ENCODE results near the gene AUTS2. TPM values are rescaled to one million over a fixed set of nuclear protein-coding genes. Genes with fewer than 3 reads are reported as not detected.

AUTS2 gene
- total RNA-seq, 1 experiment from 2014 or later = 50.0 TPM

DNA sequence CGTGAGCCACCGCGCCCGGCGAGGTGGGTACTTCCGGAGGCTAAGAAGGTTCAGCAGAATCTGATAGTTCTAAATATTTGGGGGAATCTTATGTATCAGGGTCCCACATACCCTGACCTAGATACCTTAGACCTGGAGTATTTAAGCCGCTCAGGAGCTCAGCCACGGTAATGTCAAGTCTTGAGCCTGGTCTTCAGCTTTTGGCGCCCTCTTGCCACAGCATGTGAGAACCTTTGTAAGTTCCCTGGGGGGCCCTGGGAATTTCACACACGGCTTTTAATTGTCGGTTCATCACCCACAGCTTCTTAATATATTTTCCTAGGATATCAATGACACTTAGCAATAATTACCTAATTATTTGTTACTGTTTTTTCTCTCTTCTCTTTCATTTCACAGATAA, 1209.4 kb downstream of the AUTS2 start:
- Mint-ChIP-seq H3K27me3 (ENCODE audit: low read depth) (peaks cover 3% of the 10 kb centered on the region; the same call in 1 of the 2 replicates), H3K4me3 (no peak overlapping the region), H3K36me3 (no peaks in the 10 kb centered on the region), H3K4me1 (peaks cover 11% of the 10 kb centered on the region), H3K27ac (no peak overlapping the region), H3K9me3 (peaks cover 16% of the 10 kb centered on the region)
- ATAC-seq (peak; percentile 58), DNase-seq (ENCODE audit: low spot score) (peak; percentile 44)
- TF ChIP-seq EMX1 (CRISPR knock-in tag; IDR thresholded peaks at IDR 0.05) (no peak), TEAD1 (CRISPR knock-in tag; IDR thresholded peaks at IDR 0.05) (no peak), ZNF263 (CRISPR knock-in tag; IDR thresholded peaks at IDR 0.05; ENCODE audit: low read depth) (no peak), JUN (CRISPR knock-in tag; IDR thresholded peaks at IDR 0.05) (no peak), KAT7 (CRISPR knock-in tag; IDR thresholded peaks at IDR 0.05; ENCODE audit: borderline replicate concordance) (no peak), SOX15 (CRISPR knock-in tag; IDR thresholded peaks at IDR 0.05) (no peak), PRRX2 (CRISPR knock-in tag; IDR thresholded peaks at IDR 0.05) (no peak), ZBTB21 (CRISPR knock-in tag; IDR thresholded peaks at IDR 0.05; ENCODE audit: borderline replicate concordance) (no peak)
- TF ChIP-seq, protein P1, sequence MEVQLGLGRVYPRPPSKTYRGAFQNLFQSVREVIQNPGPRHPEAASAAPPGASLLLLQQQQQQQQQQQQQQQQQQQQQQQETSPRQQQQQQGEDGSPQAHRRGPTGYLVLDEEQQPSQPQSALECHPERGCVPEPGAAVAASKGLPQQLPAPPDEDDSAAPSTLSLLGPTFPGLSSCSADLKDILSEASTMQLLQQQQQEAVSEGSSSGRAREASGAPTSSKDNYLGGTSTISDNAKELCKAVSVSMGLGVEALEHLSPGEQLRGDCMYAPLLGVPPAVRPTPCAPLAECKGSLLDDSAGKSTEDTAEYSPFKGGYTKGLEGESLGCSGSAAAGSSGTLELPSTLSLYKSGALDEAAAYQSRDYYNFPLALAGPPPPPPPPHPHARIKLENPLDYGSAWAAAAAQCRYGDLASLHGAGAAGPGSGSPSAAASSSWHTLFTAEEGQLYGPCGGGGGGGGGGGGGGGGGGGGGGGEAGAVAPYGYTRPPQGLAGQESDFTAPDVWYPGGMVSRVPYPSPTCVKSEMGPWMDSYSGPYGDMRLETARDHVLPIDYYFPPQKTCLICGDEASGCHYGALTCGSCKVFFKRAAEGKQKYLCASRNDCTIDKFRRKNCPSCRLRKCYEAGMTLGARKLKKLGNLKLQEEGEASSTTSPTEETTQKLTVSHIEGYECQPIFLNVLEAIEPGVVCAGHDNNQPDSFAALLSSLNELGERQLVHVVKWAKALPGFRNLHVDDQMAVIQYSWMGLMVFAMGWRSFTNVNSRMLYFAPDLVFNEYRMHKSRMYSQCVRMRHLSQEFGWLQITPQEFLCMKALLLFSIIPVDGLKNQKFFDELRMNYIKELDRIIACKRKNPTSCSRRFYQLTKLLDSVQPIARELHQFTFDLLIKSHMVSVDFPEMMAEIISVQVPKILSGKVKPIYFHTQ (CRISPR knock-in tag; IDR thresholded peaks at IDR 0.05) = no peak
- TF ChIP-seq, protein P2, sequence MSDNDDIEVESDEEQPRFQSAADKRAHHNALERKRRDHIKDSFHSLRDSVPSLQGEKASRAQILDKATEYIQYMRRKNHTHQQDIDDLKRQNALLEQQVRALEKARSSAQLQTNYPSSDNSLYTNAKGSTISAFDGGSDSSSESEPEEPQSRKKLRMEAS (CRISPR knock-in tag; IDR thresholded peaks at IDR 0.05) = no peak
- TF ChIP-seq, protein P3, sequence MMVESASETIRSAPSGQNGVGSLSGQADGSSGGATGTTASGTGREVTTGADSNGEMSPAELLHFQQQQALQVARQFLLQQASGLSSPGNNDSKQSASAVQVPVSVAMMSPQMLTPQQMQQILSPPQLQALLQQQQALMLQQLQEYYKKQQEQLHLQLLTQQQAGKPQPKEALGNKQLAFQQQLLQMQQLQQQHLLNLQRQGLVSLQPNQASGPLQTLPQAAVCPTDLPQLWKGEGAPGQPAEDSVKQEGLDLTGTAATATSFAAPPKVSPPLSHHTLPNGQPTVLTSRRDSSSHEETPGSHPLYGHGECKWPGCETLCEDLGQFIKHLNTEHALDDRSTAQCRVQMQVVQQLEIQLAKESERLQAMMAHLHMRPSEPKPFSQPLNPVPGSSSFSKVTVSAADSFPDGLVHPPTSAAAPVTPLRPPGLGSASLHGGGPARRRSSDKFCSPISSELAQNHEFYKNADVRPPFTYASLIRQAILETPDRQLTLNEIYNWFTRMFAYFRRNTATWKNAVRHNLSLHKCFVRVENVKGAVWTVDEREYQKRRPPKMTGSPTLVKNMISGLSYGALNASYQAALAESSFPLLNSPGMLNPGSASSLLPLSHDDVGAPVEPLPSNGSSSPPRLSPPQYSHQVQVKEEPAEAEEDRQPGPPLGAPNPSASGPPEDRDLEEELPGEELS (CRISPR knock-in tag; IDR thresholded peaks at IDR 0.05) = no peak
- TF ChIP-seq, protein P4, sequence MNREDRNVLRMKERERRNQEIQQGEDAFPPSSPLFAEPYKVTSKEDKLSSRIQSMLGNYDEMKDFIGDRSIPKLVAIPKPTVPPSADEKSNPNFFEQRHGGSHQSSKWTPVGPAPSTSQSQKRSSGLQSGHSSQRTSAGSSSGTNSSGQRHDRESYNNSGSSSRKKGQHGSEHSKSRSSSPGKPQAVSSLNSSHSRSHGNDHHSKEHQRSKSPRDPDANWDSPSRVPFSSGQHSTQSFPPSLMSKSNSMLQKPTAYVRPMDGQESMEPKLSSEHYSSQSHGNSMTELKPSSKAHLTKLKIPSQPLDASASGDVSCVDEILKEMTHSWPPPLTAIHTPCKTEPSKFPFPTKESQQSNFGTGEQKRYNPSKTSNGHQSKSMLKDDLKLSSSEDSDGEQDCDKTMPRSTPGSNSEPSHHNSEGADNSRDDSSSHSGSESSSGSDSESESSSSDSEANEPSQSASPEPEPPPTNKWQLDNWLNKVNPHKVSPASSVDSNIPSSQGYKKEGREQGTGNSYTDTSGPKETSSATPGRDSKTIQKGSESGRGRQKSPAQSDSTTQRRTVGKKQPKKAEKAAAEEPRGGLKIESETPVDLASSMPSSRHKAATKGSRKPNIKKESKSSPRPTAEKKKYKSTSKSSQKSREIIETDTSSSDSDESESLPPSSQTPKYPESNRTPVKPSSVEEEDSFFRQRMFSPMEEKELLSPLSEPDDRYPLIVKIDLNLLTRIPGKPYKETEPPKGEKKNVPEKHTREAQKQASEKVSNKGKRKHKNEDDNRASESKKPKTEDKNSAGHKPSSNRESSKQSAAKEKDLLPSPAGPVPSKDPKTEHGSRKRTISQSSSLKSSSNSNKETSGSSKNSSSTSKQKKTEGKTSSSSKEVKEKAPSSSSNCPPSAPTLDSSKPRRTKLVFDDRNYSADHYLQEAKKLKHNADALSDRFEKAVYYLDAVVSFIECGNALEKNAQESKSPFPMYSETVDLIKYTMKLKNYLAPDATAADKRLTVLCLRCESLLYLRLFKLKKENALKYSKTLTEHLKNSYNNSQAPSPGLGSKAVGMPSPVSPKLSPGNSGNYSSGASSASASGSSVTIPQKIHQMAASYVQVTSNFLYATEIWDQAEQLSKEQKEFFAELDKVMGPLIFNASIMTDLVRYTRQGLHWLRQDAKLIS (CRISPR knock-in tag; IDR thresholded peaks at IDR 0.05; ENCODE audit: borderline replicate concordance) = no peak
- ChIA-PET POLR2A (no interaction called here), CTCF (interaction anchor here (0.5 to 1.3 kb wide), 7 partner anchors 14 to 1597 kb away, joined by 3 to 4 read pairs (median 3); no protein-coding TSS in a partner anchor)

DNA sequence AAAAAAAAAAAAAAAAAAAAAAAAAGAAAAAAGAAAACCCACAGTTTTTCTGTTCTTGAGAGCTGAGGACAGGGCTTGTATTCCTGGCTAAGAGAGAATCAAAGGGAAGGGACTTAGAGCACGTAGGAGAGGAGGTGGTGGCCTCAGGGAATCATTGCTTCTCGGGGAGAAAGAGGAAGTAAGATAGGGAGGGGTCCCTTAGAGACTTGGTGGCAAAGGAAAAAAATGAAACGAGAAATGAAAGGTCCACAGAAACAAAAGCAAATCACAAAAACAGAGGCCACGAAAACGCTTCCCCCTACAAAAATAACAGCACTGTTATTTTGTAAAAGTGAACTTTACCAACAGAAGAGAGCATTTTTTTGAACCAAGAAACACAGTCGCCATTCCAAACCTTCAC, 1210.6 kb downstream of the AUTS2 start:
- TF ChIP-seq, protein P5, sequence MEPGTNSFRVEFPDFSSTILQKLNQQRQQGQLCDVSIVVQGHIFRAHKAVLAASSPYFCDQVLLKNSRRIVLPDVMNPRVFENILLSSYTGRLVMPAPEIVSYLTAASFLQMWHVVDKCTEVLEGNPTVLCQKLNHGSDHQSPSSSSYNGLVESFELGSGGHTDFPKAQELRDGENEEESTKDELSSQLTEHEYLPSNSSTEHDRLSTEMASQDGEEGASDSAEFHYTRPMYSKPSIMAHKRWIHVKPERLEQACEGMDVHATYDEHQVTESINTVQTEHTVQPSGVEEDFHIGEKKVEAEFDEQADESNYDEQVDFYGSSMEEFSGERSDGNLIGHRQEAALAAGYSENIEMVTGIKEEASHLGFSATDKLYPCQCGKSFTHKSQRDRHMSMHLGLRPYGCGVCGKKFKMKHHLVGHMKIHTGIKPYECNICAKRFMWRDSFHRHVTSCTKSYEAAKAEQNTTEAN (CRISPR knock-in tag; IDR thresholded peaks at IDR 0.05) = no peak
- TF ChIP-seq, protein P6, sequence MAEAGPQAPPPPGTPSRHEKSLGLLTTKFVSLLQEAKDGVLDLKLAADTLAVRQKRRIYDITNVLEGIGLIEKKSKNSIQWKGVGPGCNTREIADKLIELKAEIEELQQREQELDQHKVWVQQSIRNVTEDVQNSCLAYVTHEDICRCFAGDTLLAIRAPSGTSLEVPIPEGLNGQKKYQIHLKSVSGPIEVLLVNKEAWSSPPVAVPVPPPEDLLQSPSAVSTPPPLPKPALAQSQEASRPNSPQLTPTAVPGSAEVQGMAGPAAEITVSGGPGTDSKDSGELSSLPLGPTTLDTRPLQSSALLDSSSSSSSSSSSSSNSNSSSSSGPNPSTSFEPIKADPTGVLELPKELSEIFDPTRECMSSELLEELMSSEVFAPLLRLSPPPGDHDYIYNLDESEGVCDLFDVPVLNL (CRISPR knock-in tag; IDR thresholded peaks at IDR 0.05; ENCODE audit: borderline replicate concordance, low read depth) = no peak
- TF ChIP-seq MXD4 (CRISPR knock-in tag; IDR thresholded peaks at IDR 0.05; ENCODE audit: borderline replicate concordance) = no peak
- TF ChIP-seq NR2C2 (CRISPR knock-in tag; IDR thresholded peaks at IDR 0.05) = no peak
- no peak for TF ChIP-seq FOXK1 (CRISPR knock-in tag; IDR thresholded peaks at IDR 0.05)
- no peak for TF ChIP-seq CREM (CRISPR knock-in tag; IDR thresholded peaks at IDR 0.05)
- TF ChIP-seq, protein P7, sequence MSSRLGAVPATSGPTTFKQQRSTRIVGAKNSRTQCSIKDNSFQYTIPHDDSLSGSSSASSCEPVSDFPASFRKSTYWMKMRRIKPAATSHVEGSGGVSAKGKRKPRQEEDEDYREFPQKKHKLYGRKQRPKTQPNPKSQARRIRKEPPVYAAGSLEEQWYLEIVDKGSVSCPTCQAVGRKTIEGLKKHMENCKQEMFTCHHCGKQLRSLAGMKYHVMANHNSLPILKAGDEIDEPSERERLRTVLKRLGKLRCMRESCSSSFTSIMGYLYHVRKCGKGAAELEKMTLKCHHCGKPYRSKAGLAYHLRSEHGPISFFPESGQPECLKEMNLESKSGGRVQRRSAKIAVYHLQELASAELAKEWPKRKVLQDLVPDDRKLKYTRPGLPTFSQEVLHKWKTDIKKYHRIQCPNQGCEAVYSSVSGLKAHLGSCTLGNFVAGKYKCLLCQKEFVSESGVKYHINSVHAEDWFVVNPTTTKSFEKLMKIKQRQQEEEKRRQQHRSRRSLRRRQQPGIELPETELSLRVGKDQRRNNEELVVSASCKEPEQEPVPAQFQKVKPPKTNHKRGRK (CRISPR knock-in tag; IDR thresholded peaks at IDR 0.05; ENCODE audit: borderline replicate concordance) = no peak
- no peak for TF ChIP-seq NR1H2 (CRISPR knock-in tag; IDR thresholded peaks at IDR 0.05)
- no peak for TF ChIP-seq SMAD3 (CRISPR knock-in tag; IDR thresholded peaks at IDR 0.05; ENCODE audit: borderline replicate concordance)
- TF ChIP-seq ZBTB21 (CRISPR knock-in tag; IDR thresholded peaks at IDR 0.05; ENCODE audit: borderline replicate concordance) = no peak
- no peak overlapping the region for H3K4me3 Mint-ChIP-seq
- ChIA-PET POLR2A (no interaction called here), CTCF (interaction anchor here (1.3 kb wide), 1 partner anchor 88 kb away, joined by 3 read pairs; no protein-coding TSS in a partner anchor)
- H3K36me3 Mint-ChIP-seq = no peaks in the 10 kb centered on the region
- H3K27me3 Mint-ChIP-seq (ENCODE audit: low read depth) = peaks cover 3% of the 10 kb centered on the region; the same call in 1 of the 2 replicates
- no peak overlapping the region for H3K27ac Mint-ChIP-seq
- H3K9me3 Mint-ChIP-seq = peaks cover 8% of the 10 kb centered on the region; the same call in 1 of the 2 replicates
- ATAC-seq (no peak), DNase-seq (ENCODE audit: low spot score) (no peak)
- peaks cover 11% of the 10 kb centered on the region for H3K4me1 Mint-ChIP-seq
